Activated CD4-positive, alpha-beta memory T cell treated with anti-CD3 and anti-CD28 coated beads, Interleukin-2, amount 10 ng/mL, durations not matched to agents 7 days and 5 days (primary cell): ENCODE results near the gene POFUT2. TPM values are rescaled to one million over a fixed set of nuclear protein-coding genes. Genes with fewer than 3 reads are reported as not detected.
A peak's percentile ranks its signal among the peaks of the same experiment; 100 is the strongest.

ENCODE experiments used
- CTCF ChIA-PET: fragments of 350-600 bp; sonication (Branson Sonifier 250); formaldehyde crosslinking; loops from one replicate; lab custom pipeline; 2021; ENCODE audit warnings: antibody characterized with exemption, inconsistent platforms; lab: Charles Lee
- POLR2A ChIA-PET: fragments of 350-600 bp; sonication (Branson Sonifier 250); formaldehyde crosslinking; loops from one replicate; lab custom pipeline; 2021; ENCODE audit warnings: antibody characterized with exemption; lab: Charles Lee
- DNase-seq: peaks from one replicate; pipeline ENCODE4 v3.0.0-alpha.2; 2020
- H3K27ac Mint-ChIP-seq: one replicate; pipeline ENCODE4 v1.8.0; 2021; ENCODE audit warnings: mild to moderate bottlenecking, mixed read lengths
- H3K27me3 Mint-ChIP-seq: one replicate; pipeline ENCODE4 v1.8.0; 2021; ENCODE audit warnings: mixed read lengths
- H3K36me3 Mint-ChIP-seq: one replicate; pipeline ENCODE4 v1.8.0; 2021; ENCODE audit warnings: low read depth, mixed read lengths
- H3K4me1 Mint-ChIP-seq: one replicate; pipeline ENCODE4 v1.8.0; 2021; ENCODE audit warnings: mixed read lengths
- H3K4me3 Mint-ChIP-seq: one replicate; pipeline ENCODE4 v1.8.0; 2021; ENCODE audit warnings: mild to moderate bottlenecking, mixed read lengths
- H3K9me3 Mint-ChIP-seq: one replicate; pipeline ENCODE4 v1.8.0; 2021; ENCODE audit warnings: mixed read lengths
- total RNA-seq, 2 experiments: library from RNA; stranded (reverse); gene quantifications; one replicate each; pipeline ENCODE4 v1.2.3, GENCODE V29; 2021

POFUT2 gene
- total RNA-seq, result 10 to 100 TPM; 23.5 to 25.1 TPM

DNA sequence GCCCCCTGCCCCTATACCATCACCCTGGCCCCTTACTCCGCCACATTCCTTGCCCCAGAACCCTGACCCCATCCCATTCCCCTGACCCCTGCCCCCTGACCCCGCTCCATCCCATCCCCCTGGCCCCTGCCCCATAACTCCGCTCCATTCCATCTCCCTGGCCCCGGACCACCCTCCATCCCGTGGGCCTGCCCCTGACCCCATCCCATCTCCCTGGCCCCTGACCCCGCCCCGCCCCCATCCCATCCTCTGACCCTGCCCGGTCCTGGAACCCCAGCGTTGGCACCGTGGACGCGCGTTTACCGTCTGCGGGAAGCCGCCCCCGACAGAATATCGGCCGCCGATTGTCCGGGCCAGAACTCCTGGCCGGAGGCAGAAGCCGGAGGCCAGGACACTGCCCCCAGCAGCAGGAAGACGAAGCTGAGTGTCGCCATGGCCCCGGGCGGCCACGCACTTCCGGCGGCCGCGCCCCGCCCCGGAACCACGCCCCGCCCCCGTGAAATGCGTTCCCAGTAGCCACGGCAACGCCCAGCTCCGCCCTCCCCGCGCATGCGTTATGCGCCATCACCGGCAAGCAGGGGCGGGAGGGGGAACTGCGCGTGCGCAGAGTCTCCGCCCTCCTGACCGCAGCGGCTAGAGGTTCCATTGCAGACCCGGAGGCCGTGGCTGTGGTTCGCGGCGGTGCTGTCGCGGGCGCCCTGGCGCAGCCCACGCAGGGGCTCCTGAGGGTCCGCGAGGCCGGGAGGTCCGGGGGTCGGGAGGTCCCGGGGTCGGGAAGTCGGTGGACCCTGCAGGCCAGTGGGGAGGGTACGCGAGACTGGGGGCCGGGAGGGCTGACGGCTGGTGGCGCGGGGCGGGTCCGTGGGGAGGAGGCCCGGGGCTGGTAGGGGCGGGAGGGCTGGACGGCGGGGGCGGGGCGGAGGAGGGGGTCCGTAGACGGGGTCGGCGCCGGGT is at the start of gene POFUT2:
Gene POFUT2, minus strand, starts transcription at position 458 of the 954 bp plus-strand sequence. Its CDS starts 24 bp downstream, at position 434.
- Mint-ChIP-seq H3K9me3 (no peaks in the 10 kb centered on the region), H3K27ac (peak within 1 kb of the TSS; percentile 75), H3K36me3 (peaks cover 20% of the 10 kb centered on the region), H3K4me1 (peaks cover 46% of the 10 kb centered on the region), H3K4me3 (peak within 1 kb of the TSS; percentile 82), H3K27me3 (no peaks in the 10 kb centered on the region)
- CTCF ChIA-PET, result interaction anchor here (0.5 to 1.5 kb wide), 13 partner anchors 21 to 338 kb away, joined by 3 to 13 read pairs (median 4); no protein-coding TSS in a partner anchor
- DNase-seq, result peak; percentile 99
- POLR2A ChIA-PET, result interaction anchor here (0.6 to 1.5 kb wide), 8 partner anchors 10 to 209 kb away, joined by 3 to 5 read pairs (median 3); no protein-coding TSS in a partner anchor

GRCh38 chr21:45336870-45337269 is 49.2 kb upstream of the POFUT2 start:
- CTCF ChIA-PET, result no interaction called here
- H3K27me3 Mint-ChIP-seq, result peaks cover 7% of the 10 kb centered on the region
- no peaks in the 10 kb centered on the region for H3K4me1 Mint-ChIP-seq
- H3K4me3 Mint-ChIP-seq, result no peak overlapping the region
- H3K9me3 Mint-ChIP-seq, result no peaks in the 10 kb centered on the region
- no peak overlapping the region for H3K27ac Mint-ChIP-seq
- DNase-seq, result no peak
- POLR2A ChIA-PET, result no interaction called here
- no peaks in the 10 kb centered on the region for H3K36me3 Mint-ChIP-seq

DNA sequence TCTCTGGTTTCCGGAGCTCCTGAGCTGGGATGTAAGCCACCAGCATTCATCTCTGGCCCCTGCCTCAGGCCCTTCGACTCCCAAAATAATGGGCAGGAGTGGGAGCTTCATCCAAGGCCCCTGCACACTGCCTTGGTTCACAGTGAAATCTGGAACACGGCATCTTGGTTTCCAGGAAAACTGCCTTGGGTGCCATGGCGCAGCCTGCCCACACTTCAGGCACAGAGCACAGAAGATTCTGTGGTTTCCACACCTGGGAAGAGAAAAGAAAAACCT is 48.8 kb upstream of the POFUT2 start:
- ChIA-PET POLR2A (no interaction called here), CTCF (no interaction called here)
- Mint-ChIP-seq H3K27ac (no peak overlapping the region), H3K4me3 (no peak overlapping the region), H3K27me3 (peaks cover 4% of the 10 kb centered on the region), H3K36me3 (no peaks in the 10 kb centered on the region), H3K4me1 (no peaks in the 10 kb centered on the region), H3K9me3 (no peaks in the 10 kb centered on the region)
- no peak for DNase-seq

GRCh38 chr21:45335761-45336534 is 48.3 kb upstream of the POFUT2 start:
- peaks cover 4% of the 10 kb centered on the region for H3K27me3 Mint-ChIP-seq
- H3K9me3 Mint-ChIP-seq, result no peaks in the 10 kb centered on the region
- H3K4me3 Mint-ChIP-seq, result no peak overlapping the region
- H3K36me3 Mint-ChIP-seq, result no peaks in the 10 kb centered on the region
- ChIA-PET POLR2A (no interaction called here), CTCF (no interaction called here)
- no peak overlapping the region for H3K27ac Mint-ChIP-seq
- H3K4me1 Mint-ChIP-seq, result no peaks in the 10 kb centered on the region
- no peak for DNase-seq

GRCh38 chr21:45335151-45335760 is 47.6 kb upstream of the POFUT2 start:
- ChIA-PET CTCF (no interaction called here), POLR2A (no interaction called here)
- H3K36me3 Mint-ChIP-seq, result no peaks in the 10 kb centered on the region
- no peaks in the 10 kb centered on the region for H3K4me1 Mint-ChIP-seq
- no peak overlapping the region for H3K4me3 Mint-ChIP-seq
- H3K27me3 Mint-ChIP-seq, result peaks cover 4% of the 10 kb centered on the region
- H3K9me3 Mint-ChIP-seq, result no peaks in the 10 kb centered on the region
- no peak for DNase-seq
- H3K27ac Mint-ChIP-seq, result no peak overlapping the region

DNA sequence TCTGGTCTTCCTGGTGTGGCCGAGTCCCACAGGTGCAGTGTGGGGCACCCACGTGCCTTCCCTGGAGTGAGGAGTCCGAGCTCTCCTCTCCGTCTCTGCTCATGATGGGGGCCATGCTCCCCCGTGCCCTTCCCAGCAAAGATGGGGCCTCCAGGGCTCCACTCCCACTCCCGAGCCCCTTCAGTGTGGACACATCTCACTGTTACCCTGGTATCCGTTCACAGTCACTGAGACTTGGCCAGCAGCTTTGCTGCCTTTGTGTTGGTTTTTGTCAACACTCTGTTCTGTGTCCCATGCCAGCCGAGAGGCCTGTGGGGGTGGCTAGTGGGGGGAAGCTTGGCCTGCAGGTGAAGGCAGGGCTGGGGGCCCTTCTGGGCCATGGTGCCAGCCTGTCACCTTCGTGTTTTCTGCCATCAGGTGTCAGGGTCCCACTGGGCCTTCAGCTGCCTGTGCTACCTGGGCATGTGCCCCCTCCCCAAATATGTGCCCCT is 46.9 kb upstream of the POFUT2 start:
- H3K4me1 Mint-ChIP-seq, result no peaks in the 10 kb centered on the region
- H3K9me3 Mint-ChIP-seq, result no peaks in the 10 kb centered on the region
- no peaks in the 10 kb centered on the region for H3K36me3 Mint-ChIP-seq
- H3K27ac Mint-ChIP-seq, result no peak overlapping the region
- no peak overlapping the region for H3K4me3 Mint-ChIP-seq
- POLR2A ChIA-PET, result no interaction called here
- CTCF ChIA-PET, result no interaction called here
- H3K27me3 Mint-ChIP-seq, result peaks cover 4% of the 10 kb centered on the region
- DNase-seq, result no peak

DNA sequence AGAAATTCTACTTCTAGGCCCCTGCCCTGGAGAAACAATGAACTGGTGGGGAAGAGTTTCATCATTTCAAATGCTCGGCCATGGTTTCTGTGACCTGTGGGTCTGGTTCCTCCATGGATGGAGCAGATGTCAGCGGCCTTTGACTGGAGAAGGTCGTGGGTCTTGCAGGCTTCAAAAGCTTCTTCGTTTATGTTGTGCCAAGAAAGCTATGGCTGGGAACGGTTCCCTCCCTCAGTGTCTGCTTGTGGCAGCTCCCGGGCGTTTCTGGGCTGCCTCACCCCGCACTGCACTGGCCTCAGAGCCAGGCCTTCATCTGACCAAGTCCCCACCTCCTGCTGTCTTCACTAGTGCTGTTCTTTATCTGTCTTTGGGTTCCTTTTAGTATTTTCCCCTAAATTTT is 46.4 kb upstream of the POFUT2 start:
- Mint-ChIP-seq H3K4me1 (no peaks in the 10 kb centered on the region), H3K4me3 (no peak overlapping the region), H3K36me3 (no peaks in the 10 kb centered on the region), H3K27ac (no peak overlapping the region), H3K27me3 (peaks cover 4% of the 10 kb centered on the region), H3K9me3 (no peaks in the 10 kb centered on the region)
- ChIA-PET CTCF (no interaction called here), POLR2A (no interaction called here)
- no peak for DNase-seq

DNA sequence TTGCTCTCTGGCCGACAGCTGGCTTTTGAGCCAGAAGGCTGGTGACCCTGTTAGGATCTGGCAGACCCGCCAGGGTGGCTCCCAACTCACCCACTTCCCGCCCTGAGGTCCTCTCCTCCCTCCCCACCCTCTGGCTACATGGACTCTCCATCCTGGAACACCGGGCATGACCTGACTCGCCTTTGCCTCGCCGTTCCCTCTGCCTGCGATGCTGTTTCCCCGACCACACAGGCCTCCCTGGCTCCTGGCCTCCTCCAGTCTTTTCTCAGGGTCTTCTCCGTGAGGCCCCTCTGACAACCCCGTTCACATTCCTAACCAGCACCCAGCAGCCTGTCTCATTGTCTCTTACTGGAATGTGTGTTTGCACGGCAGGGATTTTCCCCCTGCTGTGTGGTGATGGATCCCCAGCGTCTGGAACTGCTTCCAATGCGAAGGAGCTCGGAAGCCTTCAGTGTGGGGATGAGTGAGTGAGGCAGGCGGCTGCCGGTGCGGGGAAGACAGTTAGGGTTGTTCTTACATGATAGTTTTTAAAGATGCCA is 46.0 kb upstream of the POFUT2 start:
- no peaks in the 10 kb centered on the region for H3K9me3 Mint-ChIP-seq
- ChIA-PET POLR2A (no interaction called here), CTCF (no interaction called here)
- no peak for DNase-seq
- peaks cover 4% of the 10 kb centered on the region for H3K27me3 Mint-ChIP-seq
- no peaks in the 10 kb centered on the region for H3K4me1 Mint-ChIP-seq
- H3K4me3 Mint-ChIP-seq, result no peak overlapping the region
- H3K36me3 Mint-ChIP-seq, result no peaks in the 10 kb centered on the region
- H3K27ac Mint-ChIP-seq, result no peak overlapping the region

DNA sequence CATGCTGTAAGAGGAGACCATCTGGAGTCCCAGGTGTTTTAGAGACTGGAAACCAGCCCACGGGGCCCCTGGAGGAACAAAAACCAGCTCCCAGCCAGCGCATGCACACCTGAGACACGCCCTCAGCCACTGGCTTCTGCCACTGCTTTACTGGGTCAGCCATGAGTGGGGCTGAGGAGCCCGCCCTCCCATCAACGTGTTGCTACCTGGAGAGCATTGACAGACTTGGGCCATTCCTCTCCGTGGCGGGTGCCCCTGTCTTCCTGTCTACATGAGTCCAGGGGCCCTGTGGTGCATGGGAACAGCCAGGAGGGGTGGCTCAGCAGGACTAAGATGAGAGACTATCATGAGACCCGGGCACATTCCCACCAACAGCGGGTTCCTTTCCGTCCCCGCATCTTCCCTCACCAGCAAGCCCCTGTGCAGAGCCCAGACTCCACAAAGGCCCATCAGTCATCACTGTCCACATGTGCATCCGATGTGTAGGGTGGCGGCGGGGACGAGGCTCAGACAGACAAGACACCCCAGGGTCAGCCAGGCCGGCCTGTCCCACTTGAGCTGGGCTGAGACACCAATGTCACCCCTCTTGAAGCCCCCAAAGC is 45.4 kb upstream of the POFUT2 start:
- no peaks in the 10 kb centered on the region for H3K4me1 Mint-ChIP-seq
- no peak overlapping the region for H3K27ac Mint-ChIP-seq
- H3K9me3 Mint-ChIP-seq, result no peaks in the 10 kb centered on the region
- ChIA-PET POLR2A (no interaction called here), CTCF (no interaction called here)
- H3K4me3 Mint-ChIP-seq, result no peak overlapping the region
- no peak for DNase-seq
- no peaks in the 10 kb centered on the region for H3K36me3 Mint-ChIP-seq
- peaks cover 4% of the 10 kb centered on the region for H3K27me3 Mint-ChIP-seq

GRCh38 chr21:45332415-45332814 is 44.7 kb upstream of the POFUT2 start:
- no peaks in the 10 kb centered on the region for H3K36me3 Mint-ChIP-seq
- ChIA-PET POLR2A (no interaction called here), CTCF (no interaction called here)
- DNase-seq, result no peak
- H3K27ac Mint-ChIP-seq, result no peak overlapping the region
- H3K27me3 Mint-ChIP-seq, result peaks cover 4% of the 10 kb centered on the region
- H3K4me1 Mint-ChIP-seq, result no peaks in the 10 kb centered on the region
- no peak overlapping the region for H3K4me3 Mint-ChIP-seq
- no peaks in the 10 kb centered on the region for H3K9me3 Mint-ChIP-seq

DNA sequence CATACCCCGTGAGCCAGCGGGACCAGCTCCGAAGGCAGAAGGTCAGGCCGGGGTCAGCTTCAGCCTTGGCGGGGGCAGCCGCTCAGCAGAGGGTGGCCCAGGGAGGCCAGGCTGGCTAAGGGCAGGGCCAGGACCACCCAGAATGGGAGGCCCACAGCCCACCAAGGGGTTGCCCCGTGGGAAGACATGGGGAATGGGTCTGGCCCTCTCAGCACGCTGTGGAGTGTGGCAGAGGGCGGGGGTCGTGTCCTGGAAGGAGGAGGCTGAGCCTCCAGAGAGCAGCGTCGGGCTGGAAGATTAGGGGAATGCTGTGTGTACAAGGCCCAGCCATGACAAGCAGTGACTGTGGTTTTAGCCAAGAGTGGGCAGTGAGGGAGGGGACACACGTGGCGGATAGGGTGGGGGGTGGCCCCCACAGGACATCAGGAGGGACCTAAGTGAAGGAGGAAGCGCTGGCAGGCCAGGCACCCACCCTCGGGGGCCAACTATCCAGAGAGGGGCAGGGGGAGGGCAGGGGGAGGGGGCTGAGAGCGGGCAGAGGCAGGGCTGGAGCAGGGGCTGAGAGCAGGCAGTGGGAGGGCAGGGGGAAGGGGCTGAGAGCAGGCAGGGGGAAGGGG is 43.9 kb upstream of the POFUT2 start:
- Mint-ChIP-seq H3K9me3 (no peaks in the 10 kb centered on the region), H3K27ac (no peak overlapping the region), H3K4me3 (no peak overlapping the region), H3K27me3 (peaks cover 4% of the 10 kb centered on the region), H3K4me1 (no peaks in the 10 kb centered on the region), H3K36me3 (no peaks in the 10 kb centered on the region)
- DNase-seq, result no peak
- ChIA-PET CTCF (no interaction called here), POLR2A (no interaction called here)

DNA sequence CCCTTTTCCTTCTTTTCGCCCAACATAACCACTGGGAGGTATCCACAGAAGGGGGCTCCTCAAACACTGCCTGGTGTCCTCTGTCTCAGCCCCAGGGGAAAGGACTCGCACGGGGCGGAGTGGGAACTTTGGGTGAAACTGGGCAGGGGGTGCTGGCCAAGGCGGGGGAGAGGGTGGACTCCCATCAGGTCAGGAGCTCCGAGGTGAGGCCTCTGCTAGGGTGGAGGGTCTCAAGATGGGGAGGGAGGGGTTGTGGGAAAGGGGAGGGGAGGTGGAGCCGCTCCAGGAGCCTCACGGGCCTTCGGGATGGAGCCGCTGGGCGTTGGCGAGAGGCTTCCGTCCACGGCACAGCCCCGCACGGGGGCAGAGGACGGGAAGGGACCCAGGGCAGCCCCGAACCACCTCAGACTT is 43.2 kb upstream of the POFUT2 start:
- peaks cover 4% of the 10 kb centered on the region for H3K27me3 Mint-ChIP-seq
- H3K4me1 Mint-ChIP-seq, result no peaks in the 10 kb centered on the region
- H3K27ac Mint-ChIP-seq, result no peak overlapping the region
- no peak for DNase-seq
- H3K4me3 Mint-ChIP-seq, result no peak overlapping the region
- ChIA-PET CTCF (no interaction called here), POLR2A (no interaction called here)
- no peaks in the 10 kb centered on the region for H3K9me3 Mint-ChIP-seq
- no peaks in the 10 kb centered on the region for H3K36me3 Mint-ChIP-seq
